ENCODE measurements around the gene USP17L10. TPM values are rescaled to one million over a fixed set of nuclear protein-coding genes. Genes with fewer than 3 reads are reported as not detected.
A peak's percentile ranks its signal among the peaks of the same experiment; 100 is the strongest.
"Not testable (repeated sequence)": the region's sequence is repeated elsewhere in the genome, so short reads cannot be mapped to it uniquely, and the experiment has no call there.

Gene USP17L10
- total RNA-seq (2021; ENCODE audit: unreplicated experiment) (not detected), Bru-seq, nascent RNA (not detected), BruChase-seq, experiment 1, labeled RNA remaining after a 6-hour chase (not detected), BruChase-seq, experiment 2, labeled RNA remaining after a 2-hour chase (not detected)
- polyA plus RNA-seq (2012): not detected in 2 replicates
- long read RNA-seq: 0 reads

GRCh38 chr4:9210357-9210756 is at the start of gene USP17L10:
USP17L10 (plus strand) TSS chr4:9210657; CDS start chr4:9210657, 0 bp downstream.
- RAD21 ChIA-PET (ENCODE audit: low non-redundant PET in 1 of 2, low total read pairs in 2 of 2, uncharacterized antibody in 2 of 2, unreplicated experiment in 2 of 2); H3K9me3 ChIP-seq (ENCODE audit: control insufficient read depth in 1 of 2, insufficient read depth in 1 of 2, low read depth in 1 of 2, low read length in 2 of 2); H3K9me2 ChIP-seq (ENCODE audit: insufficient read depth); H3K9ac ChIP-seq (ENCODE audit: low read length); H3K27ac ChIP-seq (ENCODE audit: low read depth, low read length); intact Hi-C loops (cut with micrococcal nuclease); H3K4me3 ChIP-seq (replicated peaks in 1 of 2; ENCODE audit: low read depth in 1 of 2, low read length in 2 of 2); H3K4me2 ChIP-seq (ENCODE audit: low read length); H3K79me2 ChIP-seq (ENCODE audit: insufficient read depth, low read length); ATAC-seq; H3K36me3 ChIP-seq (ENCODE audit: control insufficient read depth in 1 of 2, insufficient read depth in 2 of 2, low read length in 2 of 2); H2AFZ ChIP-seq (ENCODE audit: low read depth, low read length, poor library complexity, severe bottlenecking); H3K27me3 ChIP-seq (ENCODE audit: insufficient read depth, low read length); H3K4me1 ChIP-seq (ENCODE audit: control insufficient read depth in 1 of 2, insufficient read depth in 2 of 2, low read length in 2 of 2); H4K20me1 ChIP-seq (ENCODE audit: insufficient read depth); BruUV-seq (replicated peaks); CTCF ChIA-PET; DNase-seq (ENCODE audit: low read depth, low spot score); POLR2A ChIA-PET: not testable (repeated sequence)

DNA sequence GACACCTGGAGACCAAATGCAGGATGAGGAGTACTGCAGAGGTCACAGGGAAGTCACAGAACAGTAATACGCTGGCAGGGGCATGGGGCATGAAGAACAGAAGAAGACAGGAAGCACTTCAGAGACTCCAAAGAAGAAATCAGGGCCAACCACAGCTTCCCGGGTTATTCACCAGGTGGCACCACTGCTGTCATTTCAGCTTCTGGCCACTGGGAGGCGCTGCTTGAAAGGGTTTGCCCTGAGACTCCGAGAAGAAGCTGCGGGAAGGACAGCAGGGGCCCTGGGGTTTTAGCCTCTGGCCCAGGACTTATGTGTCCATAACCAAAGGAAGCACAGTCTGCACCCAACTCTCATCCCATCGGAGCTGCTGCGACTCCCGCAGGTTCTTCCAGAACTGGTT is 44.5 kb upstream of the USP17L10 start:
- DNase-seq (ENCODE audit: low read depth, low spot score); H3K4me2 ChIP-seq (ENCODE audit: low read length); H3K4me1 ChIP-seq (ENCODE audit: control insufficient read depth in 1 of 2, insufficient read depth in 2 of 2, low read length in 2 of 2); ATAC-seq; H3K9me3 ChIP-seq (ENCODE audit: control insufficient read depth in 1 of 2, insufficient read depth in 1 of 2, low read depth in 1 of 2, low read length in 2 of 2); intact Hi-C loops (cut with micrococcal nuclease); H3K4me3 ChIP-seq (replicated peaks in 1 of 2; ENCODE audit: low read depth in 1 of 2, low read length in 2 of 2); CTCF ChIA-PET; H3K9me2 ChIP-seq (ENCODE audit: insufficient read depth); H3K79me2 ChIP-seq (ENCODE audit: insufficient read depth, low read length); H3K9ac ChIP-seq (ENCODE audit: low read length); RAD21 ChIA-PET (ENCODE audit: low non-redundant PET in 1 of 2, low total read pairs in 2 of 2, uncharacterized antibody in 2 of 2, unreplicated experiment in 2 of 2); H2AFZ ChIP-seq (ENCODE audit: low read depth, low read length, poor library complexity, severe bottlenecking); H3K27me3 ChIP-seq (ENCODE audit: insufficient read depth, low read length); H4K20me1 ChIP-seq (ENCODE audit: insufficient read depth); H3K36me3 ChIP-seq (ENCODE audit: control insufficient read depth in 1 of 2, insufficient read depth in 2 of 2, low read length in 2 of 2); BruUV-seq (replicated peaks); POLR2A ChIA-PET; H3K27ac ChIP-seq (ENCODE audit: low read depth, low read length): not testable (repeated sequence)

GRCh38 chr4:9169791-9170459 is 40.5 kb upstream of the USP17L10 start, which contains the start of gene FAM90A26:
FAM90A26 (plus strand) TSS chr4:9170409; CDS start chr4:9173173, 2,764 bp downstream.
- RAD21 ChIA-PET (ENCODE audit: low non-redundant PET in 1 of 2, low total read pairs in 2 of 2, uncharacterized antibody in 2 of 2, unreplicated experiment in 2 of 2); H4K20me1 ChIP-seq (ENCODE audit: insufficient read depth); H3K79me2 ChIP-seq (ENCODE audit: insufficient read depth, low read length); H3K9me2 ChIP-seq (ENCODE audit: insufficient read depth); H3K27me3 ChIP-seq (ENCODE audit: insufficient read depth, low read length); H3K4me3 ChIP-seq (replicated peaks in 1 of 2; ENCODE audit: low read depth in 1 of 2, low read length in 2 of 2); H3K4me2 ChIP-seq (ENCODE audit: low read length); H3K36me3 ChIP-seq (ENCODE audit: control insufficient read depth in 1 of 2, insufficient read depth in 2 of 2, low read length in 2 of 2); intact Hi-C loops (cut with micrococcal nuclease); H3K9me3 ChIP-seq (ENCODE audit: control insufficient read depth in 1 of 2, insufficient read depth in 1 of 2, low read depth in 1 of 2, low read length in 2 of 2); H3K4me1 ChIP-seq (ENCODE audit: control insufficient read depth in 1 of 2, insufficient read depth in 2 of 2, low read length in 2 of 2); H3K9ac ChIP-seq (ENCODE audit: low read length); DNase-seq (ENCODE audit: low read depth, low spot score); ATAC-seq; H2AFZ ChIP-seq (ENCODE audit: low read depth, low read length, poor library complexity, severe bottlenecking); POLR2A ChIA-PET; CTCF ChIA-PET: not testable (repeated sequence)
- 0 out of 2 replicates have a peak within 1 kb of the TSS, but pooled peaks have one; percentile 40 for H3K27ac ChIP-seq (ENCODE audit: low read depth, low read length)
- BruUV-seq (replicated peaks): TSS peak; percentile 58

DNA sequence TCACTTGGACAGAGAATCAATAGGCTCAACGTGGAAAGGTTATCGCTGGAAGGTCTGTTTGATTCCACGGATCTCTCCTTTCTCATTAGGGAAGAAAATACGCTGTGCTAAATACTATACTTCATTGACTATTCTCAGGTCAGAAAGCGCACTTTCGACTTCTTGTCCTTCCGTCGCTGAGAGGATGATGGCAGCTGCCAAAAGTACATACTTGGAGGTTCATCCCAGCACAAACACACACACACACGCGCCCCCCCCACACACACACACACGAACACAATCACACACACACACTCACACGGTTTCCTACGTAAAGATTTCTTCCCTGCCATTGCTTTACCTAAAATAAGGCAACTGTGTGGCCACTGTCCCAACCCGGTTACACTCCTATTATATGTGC is 4.2 kb downstream of the USP17L10 start:
- ATAC-seq; POLR2A ChIA-PET; DNase-seq (ENCODE audit: low read depth, low spot score); H3K9ac ChIP-seq (ENCODE audit: low read length); H3K27me3 ChIP-seq (ENCODE audit: insufficient read depth, low read length); H3K4me3 ChIP-seq (replicated peaks in 1 of 2; ENCODE audit: low read depth in 1 of 2, low read length in 2 of 2); H3K36me3 ChIP-seq (ENCODE audit: control insufficient read depth in 1 of 2, insufficient read depth in 2 of 2, low read length in 2 of 2); intact Hi-C loops (cut with micrococcal nuclease); H3K9me2 ChIP-seq (ENCODE audit: insufficient read depth); RAD21 ChIA-PET (ENCODE audit: low non-redundant PET in 1 of 2, low total read pairs in 2 of 2, uncharacterized antibody in 2 of 2, unreplicated experiment in 2 of 2); H4K20me1 ChIP-seq (ENCODE audit: insufficient read depth); CTCF ChIA-PET; H2AFZ ChIP-seq (ENCODE audit: low read depth, low read length, poor library complexity, severe bottlenecking); H3K79me2 ChIP-seq (ENCODE audit: insufficient read depth, low read length); H3K4me2 ChIP-seq (ENCODE audit: low read length); H3K27ac ChIP-seq (ENCODE audit: low read depth, low read length); BruUV-seq (replicated peaks); H3K9me3 ChIP-seq (ENCODE audit: control insufficient read depth in 1 of 2, insufficient read depth in 1 of 2, low read depth in 1 of 2, low read length in 2 of 2); H3K4me1 ChIP-seq (ENCODE audit: control insufficient read depth in 1 of 2, insufficient read depth in 2 of 2, low read length in 2 of 2): not testable (repeated sequence)
